Measurements from ENCODE around the gene ZNF682. TPM values are rescaled to one million over a fixed set of nuclear protein-coding genes. Genes with fewer than 3 reads are reported as not detected.
"Not testable (repeated sequence)": the region's sequence is repeated elsewhere in the genome, so short reads cannot be mapped to it uniquely, and the experiment has no call there.

ZNF682 gene
- 10 to 100 TPM; 21.4 to 31.0 (median 24.5) TPM for polyA plus RNA-seq (ENCODE audit: insufficient read depth in 1 of 5, insufficient read length in 5 of 5, low replicate concordance in 1 of 5)
- long read RNA-seq, donor 1, transcript ZNF682-212 (1 exons, 3,769 nt) = major isoform, 5 of 16 reads
- long read RNA-seq, donor 1, partial matches to known transcripts = 8 of 16 reads
- long read RNA-seq, donor 1, other reads (novel, unspliced or antisense) = 0 of 16 reads
- long read RNA-seq, donor 2, transcript ZNF682-212 (1 exons, 3,769 nt) = major isoform, 7 of 19 reads
- long read RNA-seq, donor 2, partial matches to known transcripts = 12 of 19 reads
- long read RNA-seq, donor 2, other reads (novel, unspliced or antisense) = 0 of 19 reads
- long read RNA-seq, donor 3, transcript ZNF682-212 (1 exons, 3,769 nt) = major isoform, 5 of 45 reads
- long read RNA-seq, donor 3, partial matches to known transcripts = 38 of 45 reads
- long read RNA-seq, donor 3, other reads (novel, unspliced or antisense) = 0 of 45 reads
- long read RNA-seq, donor 4, partial matches to known transcripts = 24 of 29 reads
- long read RNA-seq, donor 4, other reads (novel, unspliced or antisense) = 0 of 29 reads
- long read RNA-seq, donor 5, transcript ZNF682-203 (4 exons, 3,245 nt) = minor isoform, 5 of 24 reads
- long read RNA-seq, donor 5, transcript ZNF682-212 (1 exons, 3,769 nt) = major isoform, 8 of 24 reads
- long read RNA-seq, donor 5, partial matches to known transcripts = 11 of 24 reads
- long read RNA-seq, donor 5, other reads (novel, unspliced or antisense) = 0 of 24 reads
- long read RNA-seq, donor 6, transcript ZNF682-212 (1 exons, 3,769 nt) = major isoform, 12 of 31 reads
- long read RNA-seq, donor 6, partial matches to known transcripts = 17 of 31 reads
- long read RNA-seq, donor 6, other reads (novel, unspliced or antisense) = 0 of 31 reads
- long read RNA-seq, donor 7, partial matches to known transcripts = 0 of 3 reads
- long read RNA-seq, donor 7, other reads (novel, unspliced or antisense) = 0 of 3 reads
- long read RNA-seq, donor 8, partial matches to known transcripts = 0 of 2 reads
- long read RNA-seq, donor 8, other reads (novel, unspliced or antisense) = 0 of 2 reads

- DNase-seq = peak; percentile 94 to 97
These were observed at the start of gene ZNF682 for GRCh38 chr19:20039203-20039723. ZNF682 (minus strand) TSS chr19:20039505; CDS start chr19:20039345, 160 bp downstream.

GRCh38 chr19:20082876-20083275 lies 43.6 kb upstream of the ZNF682 start:
- not testable (repeated sequence) for DNase-seq

- not testable (repeated sequence) for DNase-seq
These were observed 43.0 kb upstream of the ZNF682 start for GRCh38 chr19:20082232-20082833.

GRCh38 chr19:20080656-20081055 lies 41.4 kb upstream of the ZNF682 start:
- DNase-seq = peak; percentile 75 to 82

- peak in 1 of 2 donors; percentile 42 for DNase-seq
These were observed 40.2 kb upstream of the ZNF682 start for GRCh38 chr19:20079476-20079875.

GRCh38 chr19:20078581-20079031 lies 39.3 kb upstream of the ZNF682 start:
- DNase-seq = peak; percentile 65 to 72

- peak; percentile 95 to 97 for DNase-seq
These were observed 38.6 kb upstream of the ZNF682 start, which contains the start of gene ZNF90 for GRCh38 chr19:20077791-20078463. ZNF90 (plus strand) TSS chr19:20078000; CDS start chr19:20078133, 133 bp downstream.

GRCh38 chr19:20072936-20073335 lies 33.6 kb upstream of the ZNF682 start:
- no peak for DNase-seq

GRCh38 chr19:20070691-20071090 lies 31.4 kb upstream of the ZNF682 start:
- no peak for DNase-seq

GRCh38 chr19:20068559-20068958 lies 29.3 kb upstream of the ZNF682 start:
- not testable (repeated sequence) for DNase-seq

- DNase-seq = peak in 1 of 2 donors; percentile 42
These were observed 28.6 kb upstream of the ZNF682 start for GRCh38 chr19:20067943-20068342.

- no peak for DNase-seq
These were observed 27.6 kb upstream of the ZNF682 start for GRCh38 chr19:20066861-20067260.

GRCh38 chr19:20060282-20060681 lies 21.0 kb upstream of the ZNF682 start:
- no peak for DNase-seq

GRCh38 chr19:20058738-20059137 lies 19.4 kb upstream of the ZNF682 start:
- not testable (repeated sequence) for DNase-seq

GRCh38 chr19:20051841-20052768 lies 12.8 kb upstream of the ZNF682 start:
- DNase-seq = peak; percentile 96 to 97

GRCh38 chr19:20045742-20046141 lies 6.4 kb upstream of the ZNF682 start:
- not testable (repeated sequence) for DNase-seq

- no peak for DNase-seq
These were observed 5.4 kb upstream of the ZNF682 start for GRCh38 chr19:20044663-20045062.

- no peak for DNase-seq
These were observed 725 bp downstream of the ZNF682 start for GRCh38 chr19:20038358-20039202.

All from right lung (tissue), 10 donors.